HuH-7.5 (cell line): ENCODE measurements around the gene MYL11.
A peak's percentile ranks its signal among the peaks of the same experiment; 100 is the strongest.

ENCODE experiments used
- DNase-seq: peaks from one replicate; pipeline ENCODE4 v3.0.0; 2011; ENCODE audit warnings: low spot score

MYL11 gene

GRCh38 chr16:30354423-30355143 is 20.0 kb upstream of the MYL11 start:
- DNase-seq: no peak

- peak; percentile 90 for DNase-seq
These were observed 19.3 kb upstream of the MYL11 start, which contains the start of gene CD2BP2 for GRCh38 chr16:30355144-30355953. Gene CD2BP2 (minus strand): TSS chr16:30355308. CDS start chr16:30354681, 627 bp downstream.

- DNase-seq: no peak
These were observed 18.7 kb upstream of the MYL11 start for GRCh38 chr16:30355954-30356308.

GRCh38 chr16:30356401-30357084 is 18.1 kb upstream of the MYL11 start:
- DNase-seq: no peak

DNA sequence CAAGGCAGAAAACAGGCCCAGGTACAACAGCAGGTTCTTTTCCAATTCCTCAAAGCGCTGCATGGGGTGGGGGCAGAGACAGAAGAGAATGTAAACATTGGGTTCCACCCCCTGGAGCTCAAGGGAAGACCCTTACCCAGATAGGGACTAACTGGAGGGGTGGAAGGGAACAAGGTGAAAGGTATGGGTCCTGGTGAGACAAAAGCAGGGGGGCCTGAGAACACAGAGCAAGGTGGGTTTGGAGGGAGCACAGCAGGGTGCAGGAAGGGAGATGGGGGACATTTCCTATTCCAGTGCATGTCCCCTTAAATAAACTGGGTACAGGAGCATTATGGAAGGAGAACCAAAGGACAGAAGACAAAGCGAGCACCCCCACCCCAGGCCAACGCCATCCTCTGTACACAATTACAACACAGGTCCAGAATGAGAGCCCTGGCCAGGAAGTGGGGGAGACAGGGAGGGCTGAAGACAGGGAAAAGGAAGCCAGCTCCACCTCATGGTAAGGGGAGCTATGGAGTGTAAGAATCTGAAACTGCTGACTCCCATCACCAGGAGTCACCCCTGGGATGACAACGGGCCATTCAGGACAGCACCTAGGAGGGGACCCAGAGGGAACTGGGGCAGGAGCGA is 17.4 kb upstream of the MYL11 start:
- DNase-seq: no peak

DNA sequence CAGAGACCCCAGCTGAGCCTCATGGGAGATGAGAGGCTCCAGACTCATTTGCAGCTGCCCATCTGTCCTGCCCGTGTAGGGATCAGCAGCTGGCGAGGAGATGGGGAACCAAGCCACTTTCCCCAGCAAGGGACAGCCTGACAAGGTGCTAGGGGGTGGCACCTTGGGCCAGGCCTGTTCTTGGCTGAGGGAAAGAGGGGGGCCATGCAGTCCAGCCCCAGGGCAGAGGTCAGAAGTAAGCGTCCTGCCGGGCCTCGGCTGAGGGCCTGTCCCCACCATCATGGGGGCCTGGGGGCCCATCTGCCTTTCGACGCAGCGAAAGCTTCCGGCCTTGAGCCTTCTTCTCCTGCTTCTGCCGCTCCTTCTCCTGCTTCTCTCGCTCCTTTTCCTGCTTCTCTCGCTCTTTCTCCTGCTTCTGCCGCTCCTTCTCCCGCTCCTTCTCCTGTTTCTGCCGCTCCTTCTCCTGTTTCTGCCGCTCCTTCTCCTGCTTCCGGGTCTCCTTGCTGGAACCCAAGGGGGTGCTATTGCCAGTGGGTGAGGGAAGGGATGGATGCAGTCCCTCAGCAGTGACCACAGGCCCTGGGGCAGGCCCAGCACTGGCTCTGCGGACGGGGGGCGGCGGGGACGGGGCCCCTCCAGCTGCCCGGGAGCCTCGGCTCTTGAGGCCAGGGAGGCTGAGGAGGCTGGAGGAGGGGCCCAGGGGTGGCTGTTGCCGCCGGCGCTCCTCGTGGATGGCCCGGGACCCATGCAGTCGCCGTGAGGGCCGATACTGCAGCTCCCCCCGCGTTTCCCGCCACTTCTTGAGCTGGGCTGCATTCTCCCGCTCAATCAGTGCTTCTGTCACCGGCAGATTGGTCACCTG is 16.7 kb upstream of the MYL11 start:
- DNase-seq: no peak

DNA sequence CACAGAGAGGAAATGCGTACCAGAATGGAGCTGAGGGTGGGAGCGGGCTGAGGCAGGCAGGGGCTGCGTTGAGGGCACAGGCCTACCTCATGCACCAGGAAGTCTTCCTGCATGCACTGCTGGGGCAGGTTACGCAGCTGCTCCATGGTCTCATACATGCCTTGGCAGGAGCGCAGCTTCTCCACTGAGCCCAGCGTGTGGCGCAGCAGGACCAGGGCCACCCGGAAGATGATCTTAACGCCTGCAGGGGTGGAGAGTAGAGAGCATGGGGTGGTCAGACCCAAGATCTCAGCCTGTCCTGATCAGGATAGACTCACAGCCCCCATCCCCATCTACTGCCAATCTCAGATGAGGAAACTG is 16.0 kb upstream of the MYL11 start:
- DNase-seq: no peak

DNA sequence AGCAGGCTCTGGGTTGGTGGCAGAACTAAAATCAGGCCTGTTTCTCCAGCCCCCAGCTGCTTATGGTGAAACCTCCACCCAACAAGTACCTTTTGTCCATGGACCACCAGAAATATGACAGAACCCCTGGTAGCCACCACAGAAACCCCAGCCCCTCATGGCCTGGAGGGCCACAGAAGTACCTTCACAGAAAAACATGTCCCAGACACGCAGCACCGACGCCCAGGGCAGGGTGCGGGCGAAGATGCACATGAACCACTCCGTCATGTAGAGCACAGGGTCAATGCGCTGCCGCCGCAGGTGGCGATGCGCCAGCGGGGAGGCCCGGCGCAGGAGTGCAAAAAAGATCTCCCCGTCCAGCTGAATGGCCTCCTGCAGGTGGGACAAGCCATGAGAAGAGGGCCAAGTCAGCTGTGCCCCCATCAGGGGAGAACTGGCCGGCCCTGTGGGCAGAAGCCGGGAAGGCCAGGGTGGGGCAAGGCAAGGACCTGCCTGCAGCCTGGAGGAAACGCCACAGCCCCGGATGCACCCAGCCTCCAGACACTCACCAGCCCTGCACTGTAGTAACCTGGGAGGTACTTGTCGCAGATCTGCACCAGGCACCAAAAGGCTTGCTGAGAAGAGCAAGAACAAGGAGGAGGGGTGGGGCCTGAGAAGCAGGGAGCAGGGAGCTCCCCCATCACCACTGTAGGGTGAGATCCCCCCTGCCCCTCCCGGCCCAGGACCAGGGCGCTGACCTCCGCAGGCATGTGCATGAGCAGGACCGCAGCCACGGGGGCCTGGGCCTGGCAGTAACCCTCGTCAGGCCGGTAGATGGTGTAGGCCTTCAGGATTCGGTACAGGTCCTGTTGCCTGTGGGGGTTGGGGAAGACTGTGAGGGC is 15.4 kb upstream of the MYL11 start:
- DNase-seq: no peak

DNA sequence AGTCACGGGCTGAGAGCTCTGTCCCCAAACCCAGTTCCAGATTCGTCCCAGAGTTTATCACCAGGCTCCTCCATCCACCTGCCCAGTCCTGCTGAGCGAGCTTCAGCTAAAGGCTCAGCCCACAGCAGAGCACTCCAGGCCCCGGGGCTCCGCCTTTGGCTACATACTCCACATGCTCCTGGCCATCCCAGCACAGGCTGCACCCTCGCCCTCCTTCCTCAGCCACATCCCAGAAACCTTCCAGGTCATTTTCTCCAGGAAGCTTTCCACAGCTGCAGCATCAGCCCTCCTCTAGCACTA is 14.8 kb upstream of the MYL11 start:
- DNase-seq: no peak

DNA sequence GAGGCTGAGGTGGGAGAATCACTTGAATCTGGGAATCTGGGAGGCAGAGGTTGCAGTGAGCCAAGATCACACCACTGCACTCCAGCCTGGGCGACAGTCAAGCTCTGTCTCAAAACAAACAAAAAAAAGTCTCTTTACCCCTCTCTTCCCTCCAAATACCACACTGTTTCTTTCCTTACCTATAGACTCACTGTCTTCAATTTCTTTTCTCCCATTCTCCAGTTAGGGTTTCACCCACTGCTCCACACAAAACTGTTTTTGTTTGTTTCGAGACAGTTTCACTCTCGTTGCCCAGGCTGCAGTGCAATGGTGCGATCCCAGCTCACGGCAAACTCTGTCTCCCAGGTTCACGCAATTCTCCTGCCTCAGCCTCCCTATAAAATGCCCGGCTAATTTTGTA is 13.4 kb upstream of the MYL11 start:
- DNase-seq: no peak

DNA sequence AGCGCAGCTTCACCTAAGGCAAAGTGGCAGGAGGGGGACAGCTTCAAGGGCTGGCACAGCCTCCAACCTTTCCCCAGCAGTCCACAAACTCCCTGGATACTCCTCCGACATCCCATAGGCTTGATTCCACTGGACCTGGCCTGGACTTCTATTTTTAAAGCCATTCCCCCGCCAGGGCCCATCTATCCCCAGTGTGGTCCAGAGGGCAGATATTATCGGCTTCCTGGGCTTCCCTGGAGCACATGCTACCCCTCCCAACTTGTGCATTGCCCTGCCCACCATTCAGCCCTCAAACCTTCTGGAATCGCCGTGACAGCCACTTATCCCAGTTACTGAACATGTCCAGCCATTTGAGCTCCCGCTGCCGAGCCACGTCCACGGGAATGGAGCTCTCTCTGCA is 9.4 kb upstream of the MYL11 start:
- no peak for DNase-seq

- DNase-seq: no peak
These were observed 8.1 kb upstream of the MYL11 start for GRCh38 chr16:30366511-30366910.

DNA sequence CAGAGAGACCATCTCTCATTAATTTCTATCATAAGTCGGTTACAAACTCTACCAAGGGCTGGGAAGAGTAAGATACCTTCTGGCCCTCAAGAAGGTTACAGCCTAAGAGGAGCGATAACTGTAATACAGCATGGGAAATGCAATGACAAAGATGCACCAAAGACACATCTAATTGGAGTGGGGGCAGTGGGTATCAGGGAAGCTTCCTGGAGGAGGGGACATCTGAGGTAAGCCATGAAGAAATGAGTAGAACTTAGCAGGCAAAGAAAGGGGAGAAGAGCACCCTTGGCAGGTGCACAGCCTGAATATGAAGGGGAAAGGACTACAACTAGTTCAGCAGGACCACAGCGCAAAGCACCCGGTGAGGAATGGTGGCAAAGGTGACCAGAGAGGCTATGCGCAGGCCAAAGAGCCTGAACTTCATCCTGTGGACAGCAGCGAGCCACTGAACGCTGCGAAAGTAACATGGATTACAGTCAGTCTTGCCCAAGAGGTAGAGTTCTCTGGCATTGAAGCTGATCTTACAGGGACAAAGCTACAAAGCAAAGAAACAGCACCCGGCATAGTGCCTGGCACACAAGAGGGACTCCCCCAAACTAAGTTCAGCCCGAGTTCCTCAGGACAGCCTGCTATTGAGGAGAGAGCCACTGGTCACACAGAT is 7.1 kb upstream of the MYL11 start:
- no peak for DNase-seq

DNA sequence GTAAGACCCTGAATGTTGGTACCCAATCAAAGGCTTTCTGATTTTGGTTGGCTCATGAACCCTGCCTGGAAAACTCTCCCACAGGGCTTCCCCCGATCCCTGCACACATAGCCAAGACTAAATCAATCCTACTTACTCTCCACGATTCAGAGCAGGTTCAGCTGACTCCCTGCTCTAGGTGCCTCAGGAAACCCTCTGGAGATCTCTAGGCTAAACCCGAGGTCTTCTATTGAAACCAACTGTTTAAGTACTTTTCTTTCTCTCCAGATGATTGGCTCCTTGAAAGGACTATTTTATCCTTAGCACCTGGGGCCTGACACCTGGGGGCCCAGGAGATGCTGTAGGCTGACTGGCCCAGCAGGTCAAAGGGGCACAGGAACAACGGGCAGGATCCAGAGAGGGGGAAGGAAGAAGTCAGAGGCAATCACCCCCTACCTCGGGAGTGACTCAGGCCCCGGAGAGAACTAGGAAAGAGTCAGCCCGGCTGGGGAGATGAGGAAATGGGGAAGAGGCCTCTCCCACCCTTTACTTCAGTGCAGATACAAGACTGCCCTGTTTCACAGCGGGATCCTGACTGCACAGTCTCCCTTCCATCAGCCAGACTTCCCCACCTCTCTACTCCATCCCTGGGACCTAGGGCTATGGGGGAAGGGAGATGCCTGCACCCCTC is 6.3 kb upstream of the MYL11 start:
- no peak for DNase-seq

DNA sequence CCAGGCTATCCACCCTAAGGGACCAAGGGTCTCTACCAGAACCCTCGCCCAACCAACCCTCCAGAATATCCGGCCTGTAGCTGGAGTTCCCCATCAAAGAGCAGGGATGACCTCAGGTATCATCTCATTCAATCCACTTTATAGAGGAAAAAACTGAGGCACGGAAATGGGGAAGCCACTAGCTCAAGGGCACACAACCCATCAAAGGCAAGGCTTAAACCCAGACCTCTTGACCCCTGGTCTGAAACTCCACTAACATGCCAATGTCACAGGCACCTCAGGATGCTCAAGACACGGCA is 5.9 kb upstream of the MYL11 start:
- no peak for DNase-seq

DNA sequence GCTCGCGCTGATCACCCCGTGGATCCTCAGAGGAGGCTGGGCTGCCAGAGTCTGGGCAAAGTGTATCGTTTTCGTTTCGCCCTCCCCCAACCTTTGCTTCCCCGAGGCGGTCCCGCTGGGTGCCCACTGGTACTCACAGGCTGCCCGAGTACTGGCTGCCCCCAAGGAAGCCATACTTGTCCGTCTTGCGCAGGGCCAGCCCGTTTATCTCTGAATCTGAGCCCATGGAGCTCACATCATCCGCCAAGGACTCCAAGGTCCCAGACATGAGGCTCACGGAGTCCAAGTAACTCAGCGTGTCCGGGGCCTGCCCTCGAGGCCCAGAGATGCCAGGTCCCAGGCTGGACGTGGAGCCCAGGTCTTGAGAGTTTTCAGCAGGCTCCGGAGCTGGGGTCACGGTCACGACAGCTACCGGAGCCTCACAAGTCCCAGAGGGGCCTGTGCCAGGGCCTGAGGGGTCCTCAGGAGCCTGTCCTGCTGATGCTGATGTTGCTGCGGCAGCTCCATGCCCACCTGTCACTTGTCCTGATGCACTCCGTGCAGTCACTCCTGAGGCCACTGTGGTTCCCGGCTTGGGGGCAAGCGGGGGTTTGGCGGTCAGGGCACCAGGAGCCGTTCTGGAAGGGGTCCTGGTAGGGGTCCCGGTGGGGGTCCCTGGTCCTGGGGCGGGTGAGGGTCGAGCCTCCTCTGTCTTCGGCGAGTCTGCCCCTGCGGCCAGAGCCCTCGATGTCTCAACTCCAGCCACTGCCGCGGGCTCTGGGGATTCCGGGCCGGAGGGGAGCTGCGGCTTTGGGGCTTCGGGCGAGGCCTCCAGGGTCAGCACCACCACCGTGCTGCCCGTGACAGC is 5.3 kb upstream of the MYL11 start:
- no peak for DNase-seq

- DNase-seq: no peak
These were observed 4.6 kb upstream of the MYL11 start for GRCh38 chr16:30369938-30370455.

- peak; percentile 99 for DNase-seq
These were observed 4.0 kb upstream of the MYL11 start, which contains the start of gene TBC1D10B for GRCh38 chr16:30370456-30371247. Gene TBC1D10B (minus strand): TSS chr16:30370494. CDS start chr16:30370183, 311 bp downstream.
